Skin epidermis (tissue), 12 donors: ENCODE results near the gene MKRN1.
"Not testable (repeated sequence)": the region's sequence is repeated elsewhere in the genome, so short reads cannot be mapped to it uniquely, and the experiment has no call there.

Experiments used
- H3K27ac ChIP-seq, 21 experiments: fragments of 200-600 bp; sonication (generic) in 11 of 21; one replicate each; pipeline ENCODE4 v1.5.0; 2020; ENCODE audit warnings: mild to moderate bottlenecking in 3 of 21, inconsistent platforms in 2 of 21, moderate library complexity in 2 of 21
- H3K4me3 ChIP-seq, 7 experiments: fragments of 200-600 bp; sonication (generic) in 2 of 7; one replicate each; pipeline ENCODE4 v1.5.0; 2020; ENCODE audit warnings: inconsistent platforms in 2 of 7, mild to moderate bottlenecking in 2 of 7, moderate library complexity in 1 of 7

Gene MKRN1, protein sequence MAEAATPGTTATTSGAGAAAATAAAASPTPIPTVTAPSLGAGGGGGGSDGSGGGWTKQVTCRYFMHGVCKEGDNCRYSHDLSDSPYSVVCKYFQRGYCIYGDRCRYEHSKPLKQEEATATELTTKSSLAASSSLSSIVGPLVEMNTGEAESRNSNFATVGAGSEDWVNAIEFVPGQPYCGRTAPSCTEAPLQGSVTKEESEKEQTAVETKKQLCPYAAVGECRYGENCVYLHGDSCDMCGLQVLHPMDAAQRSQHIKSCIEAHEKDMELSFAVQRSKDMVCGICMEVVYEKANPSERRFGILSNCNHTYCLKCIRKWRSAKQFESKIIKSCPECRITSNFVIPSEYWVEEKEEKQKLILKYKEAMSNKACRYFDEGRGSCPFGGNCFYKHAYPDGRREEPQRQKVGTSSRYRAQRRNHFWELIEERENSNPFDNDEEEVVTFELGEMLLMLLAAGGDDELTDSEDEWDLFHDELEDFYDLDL

DNA sequence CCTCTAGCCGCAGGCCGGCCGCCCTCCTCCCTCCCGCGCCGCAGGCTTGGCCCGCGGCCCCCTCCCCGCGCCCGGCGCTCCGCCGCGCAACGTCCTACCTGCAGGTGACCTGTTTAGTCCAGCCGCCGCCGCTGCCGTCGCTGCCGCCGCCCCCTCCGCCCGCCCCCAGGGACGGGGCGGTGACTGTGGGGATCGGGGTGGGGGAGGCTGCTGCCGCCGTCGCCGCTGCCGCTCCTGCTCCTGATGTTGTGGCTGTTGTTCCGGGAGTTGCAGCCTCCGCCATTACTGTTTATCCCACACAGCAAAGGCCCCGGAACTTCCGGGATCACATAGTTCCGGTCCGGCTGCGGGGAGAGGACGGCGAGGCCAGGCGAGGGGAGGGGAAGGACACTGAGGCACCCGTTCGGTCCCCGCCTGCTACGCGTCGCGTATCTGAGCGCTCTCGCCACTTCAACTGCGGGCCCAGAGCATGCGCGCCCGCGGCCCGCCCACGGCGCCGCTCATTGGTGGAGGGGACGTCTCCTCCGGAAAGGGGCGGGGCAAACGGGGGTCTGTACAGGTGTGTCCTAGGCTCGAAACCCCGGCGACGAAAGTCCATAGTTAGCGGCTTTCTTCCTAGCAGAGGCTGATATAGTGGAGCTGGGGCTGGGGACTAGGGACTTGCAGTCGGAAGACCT lies at the start of gene MKRN1:
Gene MKRN1, minus strand, starts transcription at position 444 of the 677 bp plus-strand sequence. Its CDS starts 161 bp downstream, at position 283.
- H3K4me3 ChIP-seq, result peak within 1 kb of the TSS; percentile 63 to 100 (median 99)

DNA sequence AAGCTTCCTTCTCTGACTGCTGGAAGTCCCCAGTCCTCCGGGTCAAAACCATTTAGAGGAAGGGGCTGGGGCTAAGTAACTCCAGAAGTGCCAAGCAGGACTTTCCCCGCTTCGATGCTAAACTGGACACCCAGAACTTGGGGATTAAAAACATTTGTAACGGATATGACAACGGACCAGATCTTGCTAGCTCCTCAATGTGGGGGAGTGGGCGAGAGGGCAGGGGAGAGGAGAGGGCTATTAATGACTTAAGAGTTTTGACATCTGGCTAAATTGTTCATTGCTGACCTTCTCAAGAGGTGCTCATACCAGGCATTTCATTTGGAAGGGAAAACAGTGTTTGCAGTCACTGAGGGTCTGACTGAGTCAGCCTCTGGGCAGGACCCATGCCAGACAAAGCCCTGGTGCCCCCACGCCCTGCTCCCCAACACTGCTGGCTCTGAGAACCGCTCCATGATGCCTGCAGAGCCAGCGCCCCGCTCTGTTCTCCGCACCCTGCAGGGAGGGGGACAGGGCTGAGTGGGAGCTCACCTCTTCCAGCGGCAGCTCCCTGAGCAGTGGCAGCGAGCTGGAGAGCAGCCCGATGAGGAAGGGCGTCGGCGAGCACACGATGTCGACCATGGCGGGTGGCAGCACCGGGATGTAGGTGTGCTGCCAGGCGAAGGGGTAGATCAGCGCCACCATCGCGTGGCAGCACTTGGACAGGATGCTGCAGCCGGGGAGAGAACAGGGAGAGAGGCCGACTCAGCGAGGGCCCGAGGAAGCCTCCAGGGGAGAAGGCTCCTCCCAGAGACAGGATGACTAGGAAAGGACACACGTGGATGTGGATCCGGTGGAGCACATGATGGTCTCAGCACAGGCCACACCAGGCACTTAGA lies 47.7 kb upstream of the MKRN1 start:
- no peak overlapping the region for H3K27ac ChIP-seq
- H3K4me3 ChIP-seq, result no peak overlapping the region

More for the DNA sequence above, at the start of gene MKRN1:
- peak within 1 kb of the TSS; percentile 76 to 97 (median 88) for H3K27ac ChIP-seq

DNA sequence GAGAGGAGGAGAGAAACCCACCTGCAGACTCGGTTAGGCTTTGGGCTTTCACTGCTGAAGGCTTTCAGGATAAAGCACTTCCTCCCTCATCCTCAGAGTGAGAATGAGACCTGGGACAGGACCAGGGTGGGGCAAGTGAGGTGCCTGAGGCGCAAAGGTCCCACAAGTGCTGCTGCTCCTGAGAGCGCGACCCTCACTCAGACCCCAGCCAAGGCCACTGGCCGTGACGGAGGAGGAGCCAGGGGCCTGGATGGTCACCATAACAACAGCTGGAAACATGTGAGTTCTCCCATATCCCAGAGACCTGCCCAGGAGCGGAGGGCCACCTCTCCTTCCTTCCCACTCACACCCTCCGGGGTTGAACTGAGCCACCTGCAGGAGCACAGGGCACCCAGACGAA lies 46.9 kb upstream of the MKRN1 start:
- Histone ChIP-seq H3K27ac (no peak overlapping the region), H3K4me3 (no peak overlapping the region)

DNA sequence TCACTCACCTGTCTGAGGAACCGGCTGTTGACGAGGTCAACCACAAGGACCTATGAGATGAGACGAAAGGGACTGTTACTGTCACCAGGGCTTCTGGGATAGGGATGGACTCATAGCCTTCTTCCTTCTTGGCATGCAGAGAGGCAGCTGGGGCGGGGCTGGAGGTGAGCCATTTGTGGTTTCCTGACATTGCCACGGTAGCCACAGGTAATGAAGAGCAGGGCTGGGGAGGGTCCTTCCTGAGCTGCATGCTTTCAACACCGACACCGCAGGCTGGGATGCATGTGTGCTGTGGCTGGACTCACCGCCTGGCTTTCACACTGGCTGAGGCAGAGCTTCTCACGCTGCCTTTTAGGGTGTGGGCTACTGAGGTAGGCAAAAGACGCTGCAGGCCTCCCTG lies 46.4 kb upstream of the MKRN1 start:
- Histone ChIP-seq H3K4me3 (no peak overlapping the region), H3K27ac (no peak overlapping the region)

DNA sequence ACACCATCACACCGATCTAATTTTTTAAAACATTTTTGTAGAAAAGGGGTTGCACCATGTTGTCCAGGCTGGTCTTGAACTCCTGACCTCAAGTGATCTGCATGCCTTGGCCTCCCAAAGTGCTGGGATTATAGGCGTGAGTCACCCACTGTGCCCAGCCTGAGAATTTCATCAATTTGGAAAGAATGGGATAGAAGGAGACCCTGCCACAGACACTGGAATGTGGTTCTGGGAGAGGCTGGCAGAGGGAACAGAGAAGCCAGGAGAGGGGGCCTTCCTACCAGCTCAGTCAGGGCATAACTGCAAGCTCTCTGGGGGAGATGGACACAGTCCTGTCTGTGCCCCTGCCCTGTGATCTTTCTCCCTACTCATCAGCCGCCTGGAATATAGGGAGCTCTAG lies 42.1 kb upstream of the MKRN1 start:
- H3K27ac ChIP-seq, result no peak overlapping the region
- no peak overlapping the region for H3K4me3 ChIP-seq

DNA sequence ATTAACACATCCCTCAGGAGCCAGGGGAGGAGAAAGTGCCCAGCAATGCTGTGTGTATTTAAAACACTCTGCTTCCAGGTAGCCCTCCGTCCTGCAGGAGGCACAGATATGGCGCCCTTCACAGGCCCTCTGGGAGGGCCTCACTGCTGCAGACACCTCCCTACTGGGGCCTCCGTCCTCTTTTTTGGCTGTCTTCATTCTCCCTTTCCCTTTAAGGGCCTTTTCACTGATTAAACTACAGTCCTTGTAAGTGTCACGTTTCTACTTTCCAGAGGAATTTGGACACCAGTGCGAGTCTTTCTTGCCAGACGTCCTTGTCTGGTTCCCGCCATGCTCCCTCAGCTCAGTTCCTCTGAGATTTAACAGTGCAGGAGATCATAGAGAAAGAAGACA lies 39.7 kb upstream of the MKRN1 start:
- no peak overlapping the region for H3K4me3 ChIP-seq
- H3K27ac ChIP-seq, result peak overlapping the region in 1 of 21 experiments; percentile 38

DNA sequence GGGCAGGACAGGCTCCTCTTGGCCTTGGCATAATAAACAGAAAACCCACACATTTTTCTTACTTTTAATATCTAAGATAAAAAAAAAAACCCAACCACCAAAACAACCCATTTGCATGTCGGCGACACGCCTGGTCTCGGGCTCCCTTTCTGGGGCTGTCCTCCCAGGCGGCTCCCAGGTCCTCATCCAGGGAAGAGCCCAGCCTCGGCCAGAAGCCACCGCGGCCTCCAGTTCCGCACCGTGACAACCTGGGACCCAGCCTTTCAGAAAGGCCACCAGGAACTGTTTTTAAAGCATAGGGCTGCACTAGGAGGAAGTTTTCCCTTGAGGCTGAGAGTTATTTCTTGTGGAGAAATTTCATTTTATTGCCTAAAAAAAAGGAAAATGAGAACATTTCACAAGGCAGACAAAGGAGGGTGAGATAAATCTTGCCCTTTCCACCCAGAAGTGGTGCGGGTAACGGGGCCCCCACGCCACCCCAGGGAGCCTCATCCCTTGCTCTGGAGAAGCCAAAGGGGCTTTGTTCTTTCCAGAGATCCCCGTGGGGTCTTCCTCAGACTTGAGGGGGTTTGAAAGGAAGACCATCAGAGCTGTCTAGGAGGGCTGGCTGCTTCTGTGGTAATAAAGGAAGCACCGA lies 39.2 kb upstream of the MKRN1 start:
- H3K4me3 ChIP-seq, result no peak overlapping the region
- H3K27ac ChIP-seq, result peak overlapping the region in 3 of 21 experiments; percentile 1 to 11 (median 5)

DNA sequence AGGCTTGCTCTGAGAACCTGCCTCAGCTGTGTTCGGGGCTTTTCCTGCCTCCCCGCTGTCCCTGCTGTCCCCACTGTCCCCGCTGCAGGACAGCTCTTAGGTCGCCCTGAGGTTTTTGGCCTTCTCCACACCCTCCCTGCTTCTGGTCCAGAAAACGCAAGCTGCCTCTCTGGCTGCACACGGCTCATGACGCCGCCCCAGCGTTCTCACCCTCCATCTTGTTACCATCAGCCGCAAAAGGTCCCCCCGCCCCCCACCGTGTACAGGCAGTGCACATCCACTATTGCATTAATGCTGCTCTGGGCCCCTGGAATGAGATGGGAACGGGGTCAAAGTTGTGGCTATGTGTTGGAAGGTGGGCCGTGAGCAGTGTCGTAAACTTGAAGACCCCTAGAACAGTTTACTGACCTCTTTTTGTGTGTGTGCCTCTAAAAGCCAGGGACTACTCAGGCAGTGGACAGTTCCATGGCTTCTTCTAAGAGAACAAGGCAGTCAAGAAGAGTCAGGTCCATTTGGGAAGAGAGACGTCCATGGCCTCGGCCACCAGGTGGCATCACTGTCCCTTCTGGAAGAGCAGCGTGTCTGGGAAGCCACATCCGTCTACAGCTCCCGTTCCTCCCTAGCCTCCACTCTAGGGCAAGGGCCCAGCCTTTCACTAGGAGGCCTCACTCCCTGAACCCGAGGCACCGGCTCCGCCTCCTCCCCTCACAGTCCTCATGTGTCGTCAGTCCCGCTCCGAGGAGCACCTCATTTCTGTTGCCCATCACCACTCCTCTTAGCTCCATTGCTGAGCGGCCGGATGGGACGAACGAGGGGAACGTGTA lies 38.5 kb upstream of the MKRN1 start:
- peak overlapping the region in 2 of 21 experiments; percentile 1 to 5 for H3K27ac ChIP-seq
- no peak overlapping the region for H3K4me3 ChIP-seq

DNA sequence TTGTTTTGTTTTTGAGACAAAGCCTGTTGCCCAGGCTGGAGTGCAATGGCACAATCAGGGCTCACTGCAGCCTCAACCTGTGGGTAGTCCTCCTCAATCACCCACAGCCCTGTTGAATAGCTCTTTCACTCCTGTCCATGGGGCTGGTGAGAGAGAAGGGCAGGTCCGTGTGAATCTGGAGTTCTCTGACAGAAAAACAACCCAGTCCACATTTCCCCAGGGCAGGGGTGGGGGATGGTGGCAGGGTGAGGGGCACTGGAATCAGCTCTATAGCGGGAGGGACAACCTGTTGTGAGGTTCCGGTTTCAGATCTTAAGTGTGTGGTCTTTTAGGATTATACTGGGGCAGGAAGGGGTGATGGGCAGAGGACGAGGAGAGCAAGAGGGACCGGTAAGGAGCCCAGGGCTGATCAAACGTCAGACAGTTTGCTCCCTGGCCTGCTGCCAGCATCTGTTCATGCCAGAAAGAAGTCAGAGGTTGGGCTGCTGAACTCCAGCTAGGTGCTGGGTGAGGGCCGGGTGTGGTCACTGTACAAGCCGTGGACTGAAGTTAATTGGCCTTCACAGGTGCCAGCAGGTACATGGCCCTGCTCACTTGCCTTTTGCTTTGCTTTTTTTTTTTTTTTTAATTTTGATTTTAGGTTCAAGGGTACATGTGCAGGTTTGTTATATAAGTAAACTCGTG lies 33.2 kb upstream of the MKRN1 start:
- H3K27ac ChIP-seq, result no peak overlapping the region

DNA sequence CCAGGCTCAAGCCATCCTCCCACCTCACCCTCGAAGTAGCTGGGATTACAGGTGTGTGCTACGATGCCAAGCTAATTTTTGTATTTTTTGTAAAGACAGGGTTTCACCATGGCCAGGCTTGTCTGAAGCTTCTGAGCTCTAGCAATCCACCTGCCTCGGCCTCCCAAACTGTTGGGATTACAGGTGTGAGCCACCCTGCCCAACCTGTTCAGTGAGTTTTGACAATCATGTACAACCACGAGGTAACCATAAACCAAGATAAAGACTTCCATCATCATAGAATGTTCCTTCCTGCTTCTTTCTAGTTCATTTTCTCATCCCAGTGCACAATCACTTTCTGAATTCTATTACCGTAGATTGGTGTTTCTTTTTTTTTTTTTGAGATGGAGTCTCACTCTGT lies 30.5 kb upstream of the MKRN1 start:
- no peak overlapping the region for H3K4me3 ChIP-seq

More for the DNA sequence above, 33.2 kb upstream of the MKRN1 start:
- H3K4me3 ChIP-seq, result no peak overlapping the region

DNA sequence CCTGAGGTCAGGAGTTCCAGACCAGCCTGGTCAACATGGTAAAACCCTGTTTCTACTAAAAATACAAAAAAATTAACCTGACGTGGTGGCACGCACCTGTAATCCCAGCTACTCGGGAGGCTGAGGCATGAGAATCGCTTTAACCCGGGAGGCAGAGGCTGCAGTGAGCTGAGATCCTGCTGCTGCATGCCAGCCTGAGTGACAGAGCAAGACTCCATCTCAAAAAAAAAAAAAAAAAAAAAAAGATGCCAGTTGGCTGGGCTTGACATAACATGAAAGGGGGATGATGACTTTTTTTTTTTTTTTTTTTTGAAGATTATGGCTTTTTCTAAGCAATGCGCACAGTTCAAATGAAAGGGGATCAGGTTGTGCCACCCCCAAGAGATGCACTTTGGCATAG lies 28.3 kb upstream of the MKRN1 start:
- not testable (repeated sequence) for H3K27ac ChIP-seq, H3K4me3 ChIP-seq

More for the DNA sequence above, 30.5 kb upstream of the MKRN1 start:
- H3K27ac ChIP-seq, result no peak overlapping the region

DNA sequence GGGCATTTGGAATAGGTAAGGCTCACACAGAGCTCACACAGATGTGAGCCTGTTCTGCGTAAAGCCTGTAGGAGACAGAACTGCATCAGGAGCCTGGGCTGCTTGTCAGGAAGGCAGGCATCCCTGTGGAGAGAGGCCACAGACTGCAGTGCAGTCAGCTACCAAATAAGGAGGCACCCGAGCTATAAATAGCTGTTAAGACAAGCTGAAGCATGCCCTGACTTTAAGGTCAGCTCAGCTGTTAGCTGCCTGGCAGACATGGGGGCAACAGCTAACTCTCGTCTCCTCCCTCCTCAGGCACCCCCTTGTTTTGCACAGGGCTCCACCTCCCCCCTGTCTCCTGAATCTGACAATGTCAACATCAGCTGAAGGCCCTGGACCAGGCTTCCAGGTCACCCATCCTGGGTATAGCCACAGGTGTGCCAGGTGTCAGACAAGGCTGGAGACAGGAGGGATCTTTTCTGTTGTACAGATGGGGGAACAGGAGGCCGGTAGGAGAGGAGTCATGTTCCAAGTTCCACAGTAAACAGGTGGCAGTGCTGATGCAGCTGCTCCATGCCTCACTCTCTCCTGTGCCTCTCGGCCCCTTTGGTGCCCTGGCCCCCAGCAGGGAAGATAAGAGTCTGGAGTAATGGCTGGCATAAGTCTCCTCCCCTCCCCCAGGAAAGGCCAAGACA lies 27.6 kb upstream of the MKRN1 start:
- H3K27ac ChIP-seq, result no peak overlapping the region
- no peak overlapping the region for H3K4me3 ChIP-seq

DNA sequence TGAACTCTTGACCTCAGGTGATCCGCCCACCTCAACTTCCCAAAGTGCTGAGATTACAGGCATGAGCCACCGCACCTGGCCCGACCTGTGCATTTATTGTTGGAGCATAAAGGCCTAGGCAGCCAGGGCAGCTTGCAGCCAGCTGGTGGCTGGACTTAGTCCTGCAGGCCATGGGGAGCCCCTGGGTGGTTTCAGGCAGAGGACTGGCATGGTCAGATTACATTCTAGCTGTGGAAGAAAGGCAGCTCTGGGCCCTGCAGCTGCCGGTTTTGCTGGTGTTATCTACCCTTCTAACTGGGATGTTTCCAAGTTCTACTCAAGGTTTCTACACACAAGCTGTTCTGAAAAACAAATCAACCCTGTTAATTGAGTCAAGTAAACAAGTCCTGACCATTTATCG lies 22.7 kb upstream of the MKRN1 start:
- Histone ChIP-seq H3K27ac (no peak overlapping the region), H3K4me3 (no peak overlapping the region)

DNA sequence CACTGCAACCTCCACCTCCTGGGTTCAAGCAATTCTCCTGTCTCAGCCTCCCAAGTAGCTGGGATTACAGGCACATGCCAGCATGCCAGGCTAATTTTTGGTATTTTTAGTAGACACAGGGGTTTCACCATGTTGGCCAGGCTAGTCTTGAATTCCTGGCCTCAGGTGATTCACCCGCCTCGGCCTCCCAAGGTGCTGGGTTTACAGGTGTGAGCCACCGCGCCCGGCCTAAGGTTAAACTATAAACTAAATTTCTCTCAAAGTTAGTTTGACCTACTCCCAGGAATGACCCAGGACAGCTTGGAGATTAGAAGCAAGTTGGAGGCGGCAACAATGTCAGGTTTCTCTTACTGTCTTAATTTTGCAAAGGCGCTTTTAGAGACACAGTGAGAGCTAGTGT lies 18.5 kb upstream of the MKRN1 start:
- not testable (repeated sequence) for H3K4me3 ChIP-seq, H3K27ac ChIP-seq

DNA sequence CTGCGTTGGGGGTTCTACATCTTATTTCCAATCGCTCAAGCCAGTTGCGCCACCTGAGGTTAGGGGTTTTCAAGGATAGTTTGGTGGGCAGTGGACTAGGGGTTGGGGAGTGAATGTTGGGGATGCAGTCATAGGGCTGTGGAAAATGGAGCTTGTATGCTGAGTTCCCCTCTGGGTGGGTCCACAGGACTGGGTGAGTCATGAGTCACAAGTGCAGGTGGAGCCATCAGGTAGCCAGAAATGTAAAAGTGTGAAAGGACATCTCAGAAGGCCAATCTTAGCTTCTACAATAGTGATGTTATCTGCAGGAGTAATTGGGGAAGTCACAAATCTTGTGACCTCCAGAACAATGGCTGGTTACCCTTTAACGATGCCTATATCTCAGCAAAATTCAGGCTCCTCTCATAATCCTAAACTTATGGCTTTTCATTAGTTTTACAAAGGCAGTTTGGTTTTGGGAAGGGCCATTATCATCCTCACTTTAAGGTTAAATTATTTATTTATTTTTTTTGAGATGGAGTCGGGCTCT lies 18.0 kb upstream of the MKRN1 start:
- Histone ChIP-seq H3K4me3 (no peak overlapping the region), H3K27ac (no peak overlapping the region)

DNA sequence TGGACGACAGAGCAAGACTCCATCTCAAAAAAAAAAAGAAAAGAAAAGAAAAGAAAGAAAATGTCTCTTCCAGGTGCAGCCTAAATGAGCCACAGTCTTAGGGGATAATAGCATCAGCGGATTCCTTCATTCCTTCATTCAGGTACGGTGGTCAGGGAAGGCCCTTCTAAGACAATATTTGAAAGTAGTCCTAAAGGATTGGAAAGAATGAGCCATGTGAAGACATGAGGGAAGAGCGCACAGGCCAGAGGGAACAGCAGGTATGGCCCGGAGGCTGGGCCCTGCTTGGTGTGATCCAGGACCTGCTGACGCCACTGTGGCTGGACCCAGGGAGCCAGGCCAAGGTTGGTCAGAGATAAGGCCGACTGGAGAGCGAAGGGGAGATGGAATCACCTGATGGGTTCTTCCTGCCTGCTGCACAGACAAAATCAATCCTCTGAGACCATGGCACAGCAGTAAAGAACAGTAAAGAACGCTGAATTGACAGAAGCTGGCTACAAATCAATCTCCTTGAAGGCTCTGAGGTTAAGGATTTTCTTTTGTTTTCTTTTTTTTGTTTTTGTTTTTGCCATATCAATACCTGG lies 16.3 kb upstream of the MKRN1 start:
- H3K27ac ChIP-seq, result no peak overlapping the region
- H3K4me3 ChIP-seq, result no peak overlapping the region

DNA sequence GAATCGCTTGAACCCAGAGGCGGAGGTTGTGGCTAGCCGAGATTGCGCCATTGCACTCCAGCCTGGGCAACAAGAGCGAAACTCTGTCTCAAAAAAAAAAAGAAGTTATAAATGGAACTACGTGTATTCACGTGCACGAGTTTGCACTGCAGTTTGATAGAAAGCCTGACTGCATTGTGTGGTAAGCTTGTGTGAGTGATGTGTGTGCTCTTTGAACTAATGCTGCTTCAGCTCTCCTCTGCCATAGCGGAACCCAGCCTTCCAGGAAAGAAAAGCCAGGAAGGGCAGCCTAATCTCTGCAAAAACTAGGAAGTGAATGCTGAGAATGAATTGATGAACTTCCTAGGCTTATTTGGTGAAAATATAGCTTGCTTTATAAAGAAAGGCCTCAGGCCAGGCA lies 15.6 kb upstream of the MKRN1 start:
- no peak overlapping the region for H3K27ac ChIP-seq

More for the DNA sequence above, 15.6 kb upstream of the MKRN1 start:
- no peak overlapping the region for H3K4me3 ChIP-seq
